Hypothalamus (tissue), 51 donors: ENCODE measurements around the gene GRK5.
A peak's percentile ranks its signal among the peaks of the same experiment; 100 is the strongest.
"Not testable (repeated sequence)": the region's sequence is repeated elsewhere in the genome, so short reads cannot be mapped to it uniquely, and the experiment has no call there.

Experiments used
- DNase-seq, 51 donors: peaks; one replicate each; lab custom pipeline; 2025; lab: John Stamatoyannopoulos, UW

Gene GRK5

GRCh38 chr10:119269737-119270136 lies 62.4 kb downstream of the GRK5 start:
- no peak for DNase-seq

GRCh38 chr10:119270762-119271366 lies 63.5 kb downstream of the GRK5 start:
- no peak for DNase-seq

- not testable (repeated sequence) for DNase-seq
Measured at GRCh38 chr10:119272338-119272734, 65.0 kb downstream of the GRK5 start.

GRCh38 chr10:119272736-119273135 lies 65.4 kb downstream of the GRK5 start:
- no peak for DNase-seq

GRCh38 chr10:119273413-119273812 lies 66.0 kb downstream of the GRK5 start:
- DNase-seq = no peak

- DNase-seq = no peak
Measured at GRCh38 chr10:119274519-119275045, 67.2 kb downstream of the GRK5 start.

GRCh38 chr10:119275085-119275484 lies 67.7 kb downstream of the GRK5 start:
- DNase-seq = no peak

- not testable (repeated sequence) for DNase-seq
Measured at GRCh38 chr10:119276194-119276593, 68.8 kb downstream of the GRK5 start.

- no peak for DNase-seq
Measured at GRCh38 chr10:119278126-119278709, 70.8 kb downstream of the GRK5 start.

GRCh38 chr10:119279441-119279840 lies 72.1 kb downstream of the GRK5 start:
- DNase-seq = no peak

- DNase-seq = peak in 49 of 51 donors; percentile 9 to 83 (median 52)
Measured at GRCh38 chr10:119281581-119282071, 74.3 kb downstream of the GRK5 start.

GRCh38 chr10:119282446-119282845 lies 75.1 kb downstream of the GRK5 start:
- DNase-seq = no peak

GRCh38 chr10:119283387-119283786 lies 76.0 kb downstream of the GRK5 start:
- no peak for DNase-seq

- no peak for DNase-seq
Measured at GRCh38 chr10:119283818-119284217, 76.4 kb downstream of the GRK5 start.

- DNase-seq = no peak
Measured at GRCh38 chr10:119284679-119285096, 77.3 kb downstream of the GRK5 start.

GRCh38 chr10:119285495-119286267 lies 78.3 kb downstream of the GRK5 start:
- no peak for DNase-seq

- no peak for DNase-seq
Measured at GRCh38 chr10:119286516-119286915, 79.1 kb downstream of the GRK5 start.

- DNase-seq = no peak
Measured at GRCh38 chr10:119286983-119287633, 79.7 kb downstream of the GRK5 start.

- no peak for DNase-seq
Measured at GRCh38 chr10:119288574-119289001, 81.2 kb downstream of the GRK5 start.

GRCh38 chr10:119289227-119289920 lies 82.0 kb downstream of the GRK5 start:
- peak in 9 of 51 donors; percentile 7 to 49 (median 17) for DNase-seq
